H9 (cell line): ENCODE data around the gene S100A8. TPM values are rescaled to one million over a fixed set of nuclear protein-coding genes. Genes with fewer than 3 reads are reported as not detected.

Source experiments
- DNase-seq: peaks from one replicate; pipeline ENCODE4 v3.0.0-alpha.2; 2017
- H2AFZ ChIP-seq: one replicate; pipeline ENCODE4 v1.6.1; 2013; ENCODE audit warnings: mild to moderate bottlenecking, low read length, control low read depth, moderate library complexity
- H2AK5ac ChIP-seq: 2 replicates; pipeline ENCODE4 v1.6.1; 2013; ENCODE audit warnings: low read length, control low read depth, mixed read lengths; ENCODE audit not compliant: insufficient read length
- H2BK120ac ChIP-seq: one replicate; pipeline ENCODE4 v1.6.1; 2013; ENCODE audit warnings: low read depth, mild to moderate bottlenecking, low read length, control low read depth, inconsistent platforms; ENCODE audit not compliant: poor library complexity, severe bottlenecking
- H2BK12ac ChIP-seq: 2 replicates; pipeline ENCODE4 v1.6.1; 2013; ENCODE audit warnings: low read length, control low read depth, mixed read lengths, low read depth; ENCODE audit not compliant: insufficient read length
- H2BK15ac ChIP-seq: 2 replicates; pipeline ENCODE4 v1.6.1; 2013; ENCODE audit warnings: low read depth, low read length, control low read depth
- H2BK20ac ChIP-seq: one replicate; pipeline ENCODE4 v1.6.1; 2013; ENCODE audit warnings: low read depth, mild to moderate bottlenecking, low read length, control low read depth, inconsistent platforms; ENCODE audit not compliant: poor library complexity, severe bottlenecking
- H2BK5ac ChIP-seq: 2 replicates; pipeline ENCODE4 v1.6.1; 2013; ENCODE audit warnings: low read length, control low read depth, mixed read lengths; ENCODE audit not compliant: insufficient read length
- H3K14ac ChIP-seq: 2 replicates; pipeline ENCODE4 v1.6.1; 2013; ENCODE audit warnings: low read length, control low read depth; ENCODE audit not compliant: insufficient read depth
- H3K18ac ChIP-seq: 2 replicates; pipeline ENCODE4 v1.6.1; 2013; ENCODE audit warnings: low read depth, mild to moderate bottlenecking, mixed read lengths, low read length, control low read depth; ENCODE audit not compliant: insufficient read length
- H3K23ac ChIP-seq: 2 replicates; pipeline ENCODE4 v1.6.1; 2013; ENCODE audit warnings: low read length, control low read depth, mixed read lengths, low read depth; ENCODE audit not compliant: insufficient read length
- H3K23me2 ChIP-seq: 2 replicates; pipeline ENCODE4 v1.6.1; 2013; ENCODE audit warnings: low read depth, mild to moderate bottlenecking, mixed read lengths, low read length, control low read depth; ENCODE audit not compliant: insufficient read length, poor library complexity, severe bottlenecking
- H3K27ac ChIP-seq: 2 replicates; pipeline ENCODE4 v1.5.1; 2013; ENCODE audit warnings: low read length, control low read depth, mixed read lengths, low read depth; ENCODE audit not compliant: insufficient read length
- H3K27me3 ChIP-seq: 2 replicates; pipeline ENCODE4 v1.6.1; 2013; ENCODE audit warnings: low read length, control low read depth, inconsistent platforms; ENCODE audit not compliant: insufficient read depth
- H3K4ac ChIP-seq: 2 replicates; pipeline ENCODE4 v1.6.1; 2013; ENCODE audit warnings: low read depth, mild to moderate bottlenecking, control low read depth, inconsistent platforms, low read length, moderate library complexity
- H3K4me1 ChIP-seq: 2 replicates; pipeline ENCODE4 v1.6.1; 2013; ENCODE audit warnings: low read length, control low read depth, inconsistent platforms; ENCODE audit not compliant: insufficient read depth
- H3K4me2 ChIP-seq: 2 replicates; pipeline ENCODE4 v1.6.1; 2013; ENCODE audit warnings: low read length, control low read depth, mixed read lengths; ENCODE audit not compliant: insufficient read length, insufficient read depth
- H3K56ac ChIP-seq: 2 replicates; pipeline ENCODE4 v1.6.1; 2013; ENCODE audit warnings: low read depth, mild to moderate bottlenecking, mixed read lengths, low read length, control low read depth; ENCODE audit not compliant: insufficient read length
- H3K79me1 ChIP-seq: 2 replicates; pipeline ENCODE4 v1.6.1; 2013; ENCODE audit warnings: low read depth, mild to moderate bottlenecking, moderate library complexity, low read length, control low read depth, inconsistent platforms; ENCODE audit not compliant: insufficient read depth, poor library complexity, severe bottlenecking
- H3K79me2 ChIP-seq: 2 replicates; pipeline ENCODE4 v1.6.1; 2013; ENCODE audit warnings: low read length, control low read depth, inconsistent platforms; ENCODE audit not compliant: insufficient read depth
- H3K9ac ChIP-seq: 2 replicates; pipeline ENCODE4 v1.6.1; 2013; ENCODE audit warnings: low read length, control low read depth, mixed read lengths; ENCODE audit not compliant: insufficient read length; ENCODE audit errors: extremely low read depth
- H3K9me3 ChIP-seq: one replicate; pipeline ENCODE4 v1.6.1; 2013; ENCODE audit warnings: low read depth, low read length, inconsistent platforms; ENCODE audit not compliant: control insufficient read depth
- H3T11ph ChIP-seq: one replicate; pipeline ENCODE4 v1.6.1; 2013; ENCODE audit warnings: mild to moderate bottlenecking, low read length, control low read depth, inconsistent platforms
- H4K20me1 ChIP-seq: one replicate; pipeline ENCODE4 v1.6.1; 2013; ENCODE audit not compliant: control insufficient read depth, insufficient read length, insufficient read depth
- H4K5ac ChIP-seq: 2 replicates; pipeline ENCODE4 v1.6.1; 2013; ENCODE audit warnings: low read depth, mild to moderate bottlenecking, mixed read lengths, low read length, control low read depth; ENCODE audit not compliant: insufficient read length
- H4K8ac ChIP-seq: replicated peaks from 2 replicates; pipeline ENCODE4 v1.6.1; 2013; ENCODE audit warnings: low read length, control low read depth, mixed read lengths, low read depth; ENCODE audit not compliant: insufficient read length
- H4K91ac ChIP-seq: 2 replicates; pipeline ENCODE4 v1.6.1; 2013; ENCODE audit warnings: low read depth, mild to moderate bottlenecking, moderate library complexity, mixed read lengths, low read length, control low read depth; ENCODE audit not compliant: insufficient read length
- H3K27ac Mint-ChIP-seq, 3 experiments: 2 replicates in 2 of 3; 3 replicates in 1 of 3; pipeline ENCODE4 v1.8.0; 2020 to 2021; ENCODE audit warnings: mixed read lengths in 3 of 3, mild to moderate bottlenecking in 1 of 3, moderate library complexity in 1 of 3
- H3K27me3 Mint-ChIP-seq: 2 replicates; pipeline ENCODE4 v1.8.0; 2021; ENCODE audit warnings: low read depth, mild to moderate bottlenecking, moderate library complexity, mixed read lengths
- H3K36me3 Mint-ChIP-seq, 3 experiments: 2 replicates in 2 of 3; 3 replicates in 1 of 3; pipeline ENCODE4 v1.8.0; 2020 to 2021; ENCODE audit warnings: low read depth in 3 of 3, mixed read lengths in 3 of 3; ENCODE audit not compliant: insufficient read depth in 1 of 3
- H3K4me1 Mint-ChIP-seq, 2 experiments: 2 replicates each; pipeline ENCODE4 v1.8.0; 2020; ENCODE audit warnings: mixed read lengths in 2 of 2
- H3K4me3 Mint-ChIP-seq, 2 experiments: 2 replicates in 1 of 2; 3 replicates in 1 of 2; pipeline ENCODE4 v1.8.0; 2020 to 2021; ENCODE audit warnings: mild to moderate bottlenecking in 2 of 2, mixed read lengths in 2 of 2, moderate library complexity in 1 of 2
- H3K9me3 Mint-ChIP-seq, 2 experiments: 2 replicates in 1 of 2; 3 replicates in 1 of 2; pipeline ENCODE4 v1.8.0; 2020; ENCODE audit warnings: mild to moderate bottlenecking in 2 of 2, mixed read lengths in 2 of 2, moderate library complexity in 1 of 2
- WGBS: extraction: QIAGEN DNeasy Blood & Tissue Kit; methylation state at CpG from one replicate; pipeline ENCODE4 v1.1.7; 2013; ENCODE audit warnings: missing lambda C conversion rate, low lambda C conversion rate, mixed read lengths; ENCODE audit not compliant: insufficient read length; ENCODE audit errors: extremely low coverage; 5-methylcytosine and 5-hydroxymethylcytosine counted together
- total RNA-seq: library from RNA; stranded (reverse); gene quantifications from 2 replicates; pipeline ENCODE4 v1.2.1, GENCODE V29; 2021
- TF ChIP-seq, protein P1 (sequence below): fragments of 200-600 bp; sonication (generic); conservative IDR thresholded peaks from 3 replicates; pipeline ENCODE4 v1.8.0; 2021; ENCODE audit warnings: antibody characterized with exemption, mild to moderate bottlenecking

S100A8 gene
- total RNA-seq, 1 experiment from 2014 or later: not detected

DNA sequence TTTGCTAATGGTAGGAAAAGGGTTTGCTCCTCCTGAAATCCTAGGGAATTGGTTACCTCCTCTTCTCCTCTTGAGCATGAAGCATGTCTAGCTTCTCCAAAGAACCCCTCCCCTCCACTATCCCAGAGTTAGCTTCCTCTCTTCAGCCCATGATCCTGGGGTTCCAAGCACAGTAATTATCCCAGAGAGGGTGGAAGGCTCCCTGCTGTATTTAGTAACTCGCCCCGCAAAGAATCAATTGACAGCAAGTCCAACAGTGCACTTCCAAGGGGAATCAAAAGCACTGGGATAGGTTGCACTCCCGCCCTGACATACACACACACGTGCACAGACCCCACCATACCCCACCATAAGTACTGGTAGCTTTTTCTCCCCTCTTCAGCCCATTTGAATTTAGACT lies 3.1 kb downstream of the S100A8 start:
- no peak overlapping the region for H3K23ac ChIP-seq
- H3K23me2 ChIP-seq: no peaks in the 10 kb centered on the region
- H4K20me1 ChIP-seq: no peaks in the 10 kb centered on the region
- no peak overlapping the region for H3K27ac ChIP-seq
- no peak overlapping the region for H3K9ac ChIP-seq
- H2AFZ ChIP-seq: no peak overlapping the region
- TF ChIP-seq, protein P1, sequence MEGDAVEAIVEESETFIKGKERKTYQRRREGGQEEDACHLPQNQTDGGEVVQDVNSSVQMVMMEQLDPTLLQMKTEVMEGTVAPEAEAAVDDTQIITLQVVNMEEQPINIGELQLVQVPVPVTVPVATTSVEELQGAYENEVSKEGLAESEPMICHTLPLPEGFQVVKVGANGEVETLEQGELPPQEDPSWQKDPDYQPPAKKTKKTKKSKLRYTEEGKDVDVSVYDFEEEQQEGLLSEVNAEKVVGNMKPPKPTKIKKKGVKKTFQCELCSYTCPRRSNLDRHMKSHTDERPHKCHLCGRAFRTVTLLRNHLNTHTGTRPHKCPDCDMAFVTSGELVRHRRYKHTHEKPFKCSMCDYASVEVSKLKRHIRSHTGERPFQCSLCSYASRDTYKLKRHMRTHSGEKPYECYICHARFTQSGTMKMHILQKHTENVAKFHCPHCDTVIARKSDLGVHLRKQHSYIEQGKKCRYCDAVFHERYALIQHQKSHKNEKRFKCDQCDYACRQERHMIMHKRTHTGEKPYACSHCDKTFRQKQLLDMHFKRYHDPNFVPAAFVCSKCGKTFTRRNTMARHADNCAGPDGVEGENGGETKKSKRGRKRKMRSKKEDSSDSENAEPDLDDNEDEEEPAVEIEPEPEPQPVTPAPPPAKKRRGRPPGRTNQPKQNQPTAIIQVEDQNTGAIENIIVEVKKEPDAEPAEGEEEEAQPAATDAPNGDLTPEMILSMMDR: no peak
- no peak overlapping the region for H3K14ac ChIP-seq
- no peak overlapping the region for H2BK120ac ChIP-seq
- no peaks in the 10 kb centered on the region for H3K9me3 ChIP-seq
- H3K27me3 Mint-ChIP-seq: peaks cover 13% of the 10 kb centered on the region
- no peaks in the 10 kb centered on the region for H3K4me1 Mint-ChIP-seq
- no peaks in the 10 kb centered on the region for H3K4me1 ChIP-seq
- H4K5ac ChIP-seq: no peak overlapping the region
- H3K18ac ChIP-seq: no peak overlapping the region
- no peak overlapping the region for H3K4me3 Mint-ChIP-seq
- H3K4ac ChIP-seq: no peak overlapping the region
- no peak for DNase-seq
- H3K27ac Mint-ChIP-seq: no peak overlapping the region
- no peak overlapping the region for H3T11ph ChIP-seq
- H3K4me2 ChIP-seq: no peak overlapping the region
- H2BK12ac ChIP-seq: no peak overlapping the region
- no peak overlapping the region for H3K56ac ChIP-seq
- no peaks in the 10 kb centered on the region for H3K36me3 Mint-ChIP-seq
- H2BK5ac ChIP-seq: no peak overlapping the region
- no peak overlapping the region for H2BK15ac ChIP-seq
- H4K8ac ChIP-seq: no peak overlapping the region
- H2BK20ac ChIP-seq: no peak overlapping the region
- H3K79me2 ChIP-seq: no peaks in the 10 kb centered on the region
- 0 out of 5 replicates have a peak, but pooled peaks cover 0 to under 1% of the 10 kb centered on the region in 2 experiments for H3K9me3 Mint-ChIP-seq
- H4K91ac ChIP-seq: no peak overlapping the region
- no CpG with 5 or more reads among the region's 4 CpGs for WGBS
- H2AK5ac ChIP-seq: no peak overlapping the region
- H3K79me1 ChIP-seq: no peaks in the 10 kb centered on the region
- no peaks in the 10 kb centered on the region for H3K27me3 ChIP-seq
